HCT116 (cell line): ENCODE measurements around the gene TRRAP. TPM values are rescaled to one million over a fixed set of nuclear protein-coding genes. Genes with fewer than 3 reads are reported as not detected.

ENCODE experiments used
- ATAC-seq: fragments of 200-7000 bp; cut with Tn5 transposase; 2 replicates; pipeline ENCODE4 v1.9.1; 2020; ENCODE audit warnings: mild to moderate bottlenecking, moderate library complexity
- BruUV-seq: library from RNA; stranded (reverse); fragments of 400-500 nt; replicated peaks from 2 replicates; lab custom pipeline; 2021; lab: Mats Ljungman, UMichigan
- CTCF ChIA-PET: fragments of 300-600 bp; sonication (Branson Sonifier 250); formaldehyde crosslinking; loops from one replicate; lab custom pipeline; 2021; ENCODE audit warnings: antibody characterized with exemption; lab: Charles Lee
- POLR2A ChIA-PET: fragments of 300-600, 350-600 bp; sonication (Branson Sonifier 250); formaldehyde crosslinking; loops from one replicate; lab custom pipeline; 2021; ENCODE audit warnings: antibody characterized with exemption; lab: Charles Lee
- RAD21 ChIA-PET, 2 experiments: fragments of 300-600 bp; sonication (Branson Sonifier 250); formaldehyde crosslinking; loops; one replicate each; lab custom pipeline; 2023; ENCODE audit warnings: low total read pairs in 2 of 2; ENCODE audit not compliant: uncharacterized antibody in 2 of 2, unreplicated experiment in 2 of 2, low non-redundant PET in 1 of 2; lab: Charles Lee
- DNase-seq: peaks from one replicate; pipeline ENCODE4 v3.0.0-alpha.2; 2010; ENCODE audit warnings: low read depth, low spot score
- H2AFZ ChIP-seq: fragments of 200-600 bp; shearing (Covaris generic), sonication (generic); 2 replicates; pipeline ENCODE4 v1.6.1; 2017; ENCODE audit warnings: low read depth, mixed run types, mixed read lengths, antibody characterized with exemption, low read length; ENCODE audit not compliant: poor library complexity, severe bottlenecking
- H3K27ac ChIP-seq: 2 replicates; pipeline ENCODE4 v1.5.1; 2012; ENCODE audit warnings: low read depth, low read length
- H3K27me3 ChIP-seq: fragments of 200-600 bp; sonication (generic); 2 replicates; pipeline ENCODE4 v1.6.1; 2016; ENCODE audit warnings: mixed run types, low read length, mixed read lengths; ENCODE audit not compliant: insufficient read depth
- H3K36me3 ChIP-seq, 2 experiments: fragments of 200-500 bp in 1 of 2; fragments of 200-600 bp in 1 of 2; sonication (Bioruptor generic) in 1 of 2; sonication (generic) in 1 of 2; 2 replicates each; pipeline versions ENCODE4 v1.5.1 to v1.6.1; 2014 to 2016; ENCODE audit warnings: low read length in 2 of 2, inconsistent platforms in 1 of 2, mixed read lengths in 1 of 2, mixed run types in 1 of 2; ENCODE audit not compliant: insufficient read depth in 2 of 2, control insufficient read depth in 1 of 2
- H3K4me1 ChIP-seq, 2 experiments: fragments of 200-600 bp in 1 of 2; sonication (generic) in 1 of 2; 2 replicates each; pipeline versions ENCODE4 v1.5.1 to v1.6.1; 2012 to 2017; ENCODE audit warnings: low read length in 2 of 2, inconsistent platforms in 1 of 2, mild to moderate bottlenecking in 1 of 2, mixed read lengths in 1 of 2, mixed run types in 1 of 2, moderate library complexity in 1 of 2; ENCODE audit not compliant: insufficient read depth in 2 of 2, control insufficient read depth in 1 of 2
- H3K4me2 ChIP-seq: fragments of 200-600 bp; sonication (generic); 2 replicates; pipeline ENCODE4 v1.6.1; 2017; ENCODE audit warnings: mixed run types, low read length, mixed read lengths
- H3K4me3 ChIP-seq, 2 experiments: fragments of 200-600 bp in 1 of 2; sonication (generic) in 1 of 2; replicated peaks in 1 of 2; 2 replicates each; pipeline ENCODE4 v1.5.1; 2011 to 2016; ENCODE audit warnings: low read length in 2 of 2, control low read depth in 1 of 2, low read depth in 1 of 2, mild to moderate bottlenecking in 1 of 2, mixed read lengths in 1 of 2, mixed run types in 1 of 2
- H3K79me2 ChIP-seq: fragments of 200-600 bp; sonication (generic); 2 replicates; pipeline ENCODE4 v1.6.1; 2017; ENCODE audit warnings: mild to moderate bottlenecking, mixed run types, low read length, moderate library complexity, mixed read lengths; ENCODE audit not compliant: insufficient read depth
- H3K9ac ChIP-seq: fragments of 200-600 bp; sonication (generic); 2 replicates; pipeline ENCODE4 v1.6.1; 2016; ENCODE audit warnings: low read length, mixed read lengths
- H3K9me2 ChIP-seq: fragments of 200-600 bp; sonication (generic), shearing (Covaris generic); 2 replicates; pipeline ENCODE4 v1.6.1; 2017; ENCODE audit warnings: mixed run types, mild to moderate bottlenecking, moderate library complexity; ENCODE audit not compliant: insufficient read depth
- H3K9me3 ChIP-seq, 2 experiments: fragments of 200-500 bp in 1 of 2; fragments of 200-600 bp in 1 of 2; sonication (Bioruptor generic) in 1 of 2; sonication (generic) in 1 of 2; 2 replicates each; pipeline ENCODE4 v1.6.1; 2014 to 2017; ENCODE audit warnings: low read length in 2 of 2, mixed read lengths in 2 of 2, inconsistent platforms in 1 of 2, low read depth in 1 of 2, mild to moderate bottlenecking in 1 of 2, mixed run types in 1 of 2, moderate library complexity in 1 of 2; ENCODE audit not compliant: control insufficient read depth in 1 of 2, insufficient read depth in 1 of 2
- H4K20me1 ChIP-seq: fragments of 200-600 bp; sonication (generic), shearing (Covaris generic); 2 replicates; pipeline ENCODE4 v1.6.1; 2017; ENCODE audit warnings: mixed run types, mild to moderate bottlenecking, moderate library complexity; ENCODE audit not compliant: insufficient read depth
- ATF3 ChIP-seq: IDR thresholded peaks from 2 replicates; pipeline ENCODE4 v1.6.1; 2012
- JUND ChIP-seq: IDR thresholded peaks from 2 replicates; pipeline ENCODE4 v1.6.1; 2012
- MAX ChIP-seq: IDR thresholded peaks from 2 replicates; pipeline ENCODE4 v1.6.1; 2012
- POLR2AphosphoS5 ChIP-seq: IDR thresholded peaks from 2 replicates; pipeline ENCODE4 v1.6.1; 2011; ENCODE audit warnings: mild to moderate bottlenecking, low read depth, low read length, moderate library complexity
- REST ChIP-seq: IDR thresholded peaks from 2 replicates; pipeline ENCODE4 v1.6.1; 2012; ENCODE audit warnings: low read depth
- SP1 ChIP-seq: IDR thresholded peaks from 2 replicates; pipeline ENCODE4 v1.6.1; 2012; ENCODE audit warnings: low read depth
- SRF ChIP-seq: IDR thresholded peaks from 2 replicates; pipeline ENCODE4 v1.6.1; 2012; ENCODE audit warnings: low read depth
- TCF7L2 ChIP-seq: IDR thresholded peaks from 2 replicates; pipeline ENCODE4 v1.7.0; 2011; ENCODE audit warnings: borderline replicate concordance, inconsistent platforms; ENCODE audit not compliant: insufficient read depth, insufficient read length; ENCODE audit errors: extremely low read depth
- intact Hi-C: fragments of 100-400 bp; cut with micrococcal nuclease; formaldehyde crosslinking; loops from 2 replicates; pipeline ENCODE4 v1.10.0; 2022
- total RNA-seq: library from RNA; stranded (reverse); gene quantifications from one replicate; pipeline ENCODE4 v1.2.1, GENCODE V29; 2021; ENCODE audit not compliant: unreplicated experiment

Gene TRRAP
- total RNA-seq, 1 experiment from 2014 or later: 44.5 TPM

- H3K9ac ChIP-seq: no peak overlapping the region
- intact Hi-C loops: no loop called here
- no peaks in the 10 kb centered on the region for H3K9me3 ChIP-seq
- H3K4me1 ChIP-seq: no peaks in the 10 kb centered on the region
- RAD21 ChIA-PET: no interaction called here
- no peak overlapping the region for H2AFZ ChIP-seq
- peaks cover 48 to 51% of the 10 kb centered on the region in 2 experiments; a peak in 3 of 4 replicates for H3K36me3 ChIP-seq
- no peaks in the 10 kb centered on the region for H3K9me2 ChIP-seq
- CTCF ChIA-PET: no interaction called here
- H3K4me2 ChIP-seq: no peak overlapping the region
- no peak overlapping the region for H3K27ac ChIP-seq
- no peaks in the 10 kb centered on the region for H4K20me1 ChIP-seq
- no peak overlapping the region for H3K4me3 ChIP-seq
- H3K27me3 ChIP-seq: no peaks in the 10 kb centered on the region
- H3K79me2 ChIP-seq: peaks cover 24% of the 10 kb centered on the region; the same call in 1 of the 2 replicates
- ATAC-seq (no peak), DNase-seq (no peak)
- no TSS peak for BruUV-seq
- POLR2A ChIA-PET: no interaction called here
- TF ChIP-seq SRF (no peak), MAX (no peak), TCF7L2 (no peak), JUND (no peak), ATF3 (no peak), POLR2AphosphoS5 (no peak)
Measured at GRCh38 chr7:98944386-98944785, 66.1 kb downstream of the TRRAP start.

- peaks cover 24% of the 10 kb centered on the region; the same call in 1 of the 2 replicates for H3K79me2 ChIP-seq
- H4K20me1 ChIP-seq: no peaks in the 10 kb centered on the region
- TF ChIP-seq SP1 (no peak), REST (no peak), MAX (no peak), SRF (no peak)
- no peaks in the 10 kb centered on the region for H3K9me3 ChIP-seq
- H3K9ac ChIP-seq: no peak overlapping the region
- ChIA-PET RAD21 (no interaction called here), CTCF (no interaction called here), POLR2A (no interaction called here)
- no peaks in the 10 kb centered on the region for H3K9me2 ChIP-seq
- peaks cover 53 to 63% of the 10 kb centered on the region in 2 experiments; a peak in 3 of 4 replicates for H3K36me3 ChIP-seq
- no peaks in the 10 kb centered on the region for H3K4me1 ChIP-seq
- H3K27ac ChIP-seq: no peak overlapping the region
- no peak for DNase-seq
- no peak for ATAC-seq
- intact Hi-C loops: no loop called here
- no TSS peak for BruUV-seq
- no peak overlapping the region for H3K4me2 ChIP-seq
- no peak overlapping the region for H2AFZ ChIP-seq
- H3K4me3 ChIP-seq: no peak overlapping the region
- H3K27me3 ChIP-seq: no peaks in the 10 kb centered on the region
Measured at GRCh38 chr7:98945852-98946251, 67.5 kb downstream of the TRRAP start.
